ENCODE measurements around the gene ANKRD44.

DNA sequence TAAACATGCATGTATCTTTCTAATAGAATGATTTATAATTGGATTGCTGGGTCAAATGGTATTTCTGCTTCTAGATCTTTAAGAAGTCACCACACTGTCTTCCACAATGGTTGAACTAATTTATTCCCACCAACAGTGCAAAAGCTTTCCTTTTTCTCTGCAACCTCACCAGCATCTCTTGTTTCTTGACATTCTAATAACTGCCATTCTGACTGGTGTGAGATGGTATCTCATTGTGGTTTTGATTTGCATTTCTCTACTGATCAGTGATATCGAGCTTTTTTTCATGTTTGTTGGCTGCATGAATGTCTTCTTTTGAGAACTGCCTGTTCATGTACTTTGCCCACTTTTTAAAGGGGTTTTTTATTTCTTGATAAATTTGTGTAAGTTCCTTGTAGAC lies 182.5 kb downstream of the ANKRD44 start:
- TF ChIP-seq, protein P1, sequence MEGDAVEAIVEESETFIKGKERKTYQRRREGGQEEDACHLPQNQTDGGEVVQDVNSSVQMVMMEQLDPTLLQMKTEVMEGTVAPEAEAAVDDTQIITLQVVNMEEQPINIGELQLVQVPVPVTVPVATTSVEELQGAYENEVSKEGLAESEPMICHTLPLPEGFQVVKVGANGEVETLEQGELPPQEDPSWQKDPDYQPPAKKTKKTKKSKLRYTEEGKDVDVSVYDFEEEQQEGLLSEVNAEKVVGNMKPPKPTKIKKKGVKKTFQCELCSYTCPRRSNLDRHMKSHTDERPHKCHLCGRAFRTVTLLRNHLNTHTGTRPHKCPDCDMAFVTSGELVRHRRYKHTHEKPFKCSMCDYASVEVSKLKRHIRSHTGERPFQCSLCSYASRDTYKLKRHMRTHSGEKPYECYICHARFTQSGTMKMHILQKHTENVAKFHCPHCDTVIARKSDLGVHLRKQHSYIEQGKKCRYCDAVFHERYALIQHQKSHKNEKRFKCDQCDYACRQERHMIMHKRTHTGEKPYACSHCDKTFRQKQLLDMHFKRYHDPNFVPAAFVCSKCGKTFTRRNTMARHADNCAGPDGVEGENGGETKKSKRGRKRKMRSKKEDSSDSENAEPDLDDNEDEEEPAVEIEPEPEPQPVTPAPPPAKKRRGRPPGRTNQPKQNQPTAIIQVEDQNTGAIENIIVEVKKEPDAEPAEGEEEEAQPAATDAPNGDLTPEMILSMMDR (IDR thresholded peaks at IDR 0.05): no peak
- no peak for TF ChIP-seq POLR2A (IDR thresholded peaks at IDR 0.05)
